Measurements from ENCODE around the gene RBL2.
"Not testable (repeated sequence)": the region's sequence is repeated elsewhere in the genome, so short reads cannot be mapped to it uniquely, and the experiment has no call there.

The RBL2 gene

DNA sequence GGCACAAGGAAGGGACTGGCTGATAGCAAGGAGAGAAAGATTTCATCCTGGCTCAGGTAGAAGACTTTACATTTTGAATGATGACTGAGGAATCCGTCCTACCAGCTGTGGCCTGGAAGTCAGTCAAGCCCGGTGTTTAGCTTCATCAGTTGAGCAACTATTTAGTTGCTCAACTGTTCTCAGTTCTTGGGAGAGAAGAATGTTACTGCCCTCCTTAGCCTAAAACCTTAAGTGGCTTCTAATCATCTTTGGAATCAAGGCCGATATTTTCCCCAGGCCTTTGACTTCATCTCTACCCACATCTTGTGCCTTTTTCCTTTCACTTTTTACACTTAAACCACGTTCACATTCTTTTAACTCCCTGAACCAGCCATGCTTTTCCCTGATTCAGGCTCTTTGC is 17.3 kb upstream of the RBL2 start:
- peak; percentile 40 to 56 for DNase-seq (ENCODE audit: low read depth in 2 of 2)
- no peak overlapping the region for H3K4me3 ChIP-seq (replicated peaks in 1 of 2; ENCODE audit: low read depth in 2 of 2, low read length in 2 of 2)
- TF ChIP-seq, protein P1, sequence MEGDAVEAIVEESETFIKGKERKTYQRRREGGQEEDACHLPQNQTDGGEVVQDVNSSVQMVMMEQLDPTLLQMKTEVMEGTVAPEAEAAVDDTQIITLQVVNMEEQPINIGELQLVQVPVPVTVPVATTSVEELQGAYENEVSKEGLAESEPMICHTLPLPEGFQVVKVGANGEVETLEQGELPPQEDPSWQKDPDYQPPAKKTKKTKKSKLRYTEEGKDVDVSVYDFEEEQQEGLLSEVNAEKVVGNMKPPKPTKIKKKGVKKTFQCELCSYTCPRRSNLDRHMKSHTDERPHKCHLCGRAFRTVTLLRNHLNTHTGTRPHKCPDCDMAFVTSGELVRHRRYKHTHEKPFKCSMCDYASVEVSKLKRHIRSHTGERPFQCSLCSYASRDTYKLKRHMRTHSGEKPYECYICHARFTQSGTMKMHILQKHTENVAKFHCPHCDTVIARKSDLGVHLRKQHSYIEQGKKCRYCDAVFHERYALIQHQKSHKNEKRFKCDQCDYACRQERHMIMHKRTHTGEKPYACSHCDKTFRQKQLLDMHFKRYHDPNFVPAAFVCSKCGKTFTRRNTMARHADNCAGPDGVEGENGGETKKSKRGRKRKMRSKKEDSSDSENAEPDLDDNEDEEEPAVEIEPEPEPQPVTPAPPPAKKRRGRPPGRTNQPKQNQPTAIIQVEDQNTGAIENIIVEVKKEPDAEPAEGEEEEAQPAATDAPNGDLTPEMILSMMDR (IDR thresholded peaks at IDR 0.05; ENCODE audit: low read depth, low read length), result no peak

DNA sequence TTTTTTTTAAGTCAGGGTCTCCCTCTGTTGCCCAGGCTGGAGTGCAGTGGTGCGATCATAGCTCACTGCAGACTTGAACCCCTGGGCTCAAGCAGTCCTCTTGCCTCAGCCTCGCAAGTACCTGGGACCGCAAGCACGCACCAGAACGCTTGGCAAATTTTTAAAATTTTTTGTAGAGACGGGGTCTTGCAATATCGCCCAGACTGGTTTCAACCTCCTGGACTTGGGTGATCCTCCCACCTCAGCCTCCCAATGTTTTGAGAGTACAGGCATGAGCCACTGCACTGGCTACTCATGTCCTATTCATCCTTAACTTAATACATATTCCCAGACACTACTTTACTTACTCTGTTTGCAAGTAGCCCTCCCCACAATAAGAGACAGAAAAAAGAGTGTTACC is 16.3 kb upstream of the RBL2 start:
- TF ChIP-seq, protein P1 (IDR thresholded peaks at IDR 0.05; ENCODE audit: low read depth, low read length), result no peak
- H3K4me3 ChIP-seq (replicated peaks in 1 of 2; ENCODE audit: low read depth in 2 of 2, low read length in 2 of 2), result no peak overlapping the region
- no peak for DNase-seq (ENCODE audit: low read depth in 2 of 2)

DNA sequence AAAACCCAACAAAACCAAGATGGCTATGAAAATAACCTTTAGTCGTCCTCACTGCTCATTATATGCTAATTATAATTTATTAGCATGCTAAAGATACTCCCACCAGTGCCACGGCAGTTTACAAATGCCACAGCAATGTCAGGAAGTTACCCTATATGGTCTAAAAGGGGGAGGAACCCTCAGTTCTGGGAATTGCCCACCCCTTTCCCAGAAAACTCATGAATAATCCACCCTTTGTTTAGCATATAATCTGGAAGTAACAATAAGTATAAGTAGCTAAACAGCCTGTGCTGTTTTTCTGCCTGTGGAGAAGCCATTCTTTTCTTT is 14.9 kb upstream of the RBL2 start:
- DNase-seq (ENCODE audit: low read depth in 2 of 2); H3K4me3 ChIP-seq (replicated peaks in 1 of 2; ENCODE audit: low read depth in 2 of 2, low read length in 2 of 2): not testable (repeated sequence)

DNA sequence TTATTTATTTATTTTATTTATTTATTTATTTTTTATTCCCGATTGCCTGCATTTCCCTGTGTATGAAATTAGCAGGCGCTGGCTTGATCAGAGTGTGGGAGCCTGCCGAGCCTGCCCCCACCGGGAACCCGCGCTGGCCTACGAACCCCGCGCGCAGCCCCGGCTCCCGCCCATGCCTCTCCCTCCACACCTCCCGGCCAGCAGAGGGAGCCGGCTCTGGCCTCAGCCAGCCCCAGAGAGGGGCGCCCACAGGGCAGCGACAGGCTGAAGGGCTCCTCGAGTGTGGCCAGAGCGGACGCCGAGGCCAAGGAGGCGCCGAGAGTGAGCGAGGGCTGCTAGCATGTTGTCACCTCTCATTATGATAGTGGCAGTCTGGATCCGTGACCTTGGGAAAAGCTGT is 13.0 kb upstream of the RBL2 start:
- TF ChIP-seq, protein P1 (IDR thresholded peaks at IDR 0.05; ENCODE audit: low read depth, low read length), result no peak
- DNase-seq (ENCODE audit: low read depth in 2 of 2), result no peak
- no peak overlapping the region for H3K4me3 ChIP-seq (replicated peaks in 1 of 2; ENCODE audit: low read depth in 2 of 2, low read length in 2 of 2)

DNA sequence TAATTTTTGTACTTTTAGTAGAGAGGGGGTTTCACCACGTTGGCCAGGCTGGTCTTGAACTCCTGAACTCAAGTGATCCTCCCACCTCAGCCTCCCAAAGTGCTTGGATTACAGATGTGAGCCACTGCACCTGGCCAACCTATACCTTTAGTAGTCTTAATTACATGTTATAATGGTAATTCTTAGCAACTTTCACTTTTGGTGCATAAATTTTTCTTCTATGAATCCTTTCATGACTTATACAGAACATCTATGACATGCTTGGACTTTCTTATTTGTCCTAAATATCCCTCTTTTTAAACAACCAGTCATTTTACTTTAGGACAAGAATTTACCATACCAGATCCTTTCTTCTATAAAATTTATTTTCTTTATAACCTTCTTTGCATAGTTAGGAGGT is 10.3 kb upstream of the RBL2 start:
- H3K4me3 ChIP-seq (replicated peaks in 1 of 2; ENCODE audit: low read depth in 2 of 2, low read length in 2 of 2); DNase-seq (ENCODE audit: low read depth in 2 of 2): not testable (repeated sequence)

DNA sequence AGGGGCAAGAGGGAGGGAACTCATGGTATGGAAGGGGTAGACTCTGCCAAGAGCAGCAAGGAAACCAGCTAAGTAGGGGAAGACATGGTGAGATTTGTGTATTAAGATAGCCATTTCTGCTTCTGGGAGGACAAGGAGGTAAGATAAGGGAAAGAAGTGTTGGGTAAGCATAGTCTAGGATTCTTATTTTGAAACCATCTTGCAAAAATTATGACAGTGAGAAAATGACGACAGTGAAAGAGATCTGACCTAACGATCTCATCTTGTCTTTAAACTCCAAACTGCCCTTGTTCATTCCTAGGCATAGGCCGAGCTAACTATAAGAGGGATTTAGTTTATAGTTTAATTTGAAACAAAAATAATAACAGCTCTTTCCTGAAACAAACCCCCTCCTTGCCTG is 5.6 kb upstream of the RBL2 start:
- no peak for DNase-seq (ENCODE audit: low read depth in 2 of 2)
- TF ChIP-seq, protein P1 (IDR thresholded peaks at IDR 0.05; ENCODE audit: low read depth, low read length), result no peak
- no peak overlapping the region for H3K4me3 ChIP-seq (replicated peaks in 1 of 2; ENCODE audit: low read depth in 2 of 2, low read length in 2 of 2)

DNA sequence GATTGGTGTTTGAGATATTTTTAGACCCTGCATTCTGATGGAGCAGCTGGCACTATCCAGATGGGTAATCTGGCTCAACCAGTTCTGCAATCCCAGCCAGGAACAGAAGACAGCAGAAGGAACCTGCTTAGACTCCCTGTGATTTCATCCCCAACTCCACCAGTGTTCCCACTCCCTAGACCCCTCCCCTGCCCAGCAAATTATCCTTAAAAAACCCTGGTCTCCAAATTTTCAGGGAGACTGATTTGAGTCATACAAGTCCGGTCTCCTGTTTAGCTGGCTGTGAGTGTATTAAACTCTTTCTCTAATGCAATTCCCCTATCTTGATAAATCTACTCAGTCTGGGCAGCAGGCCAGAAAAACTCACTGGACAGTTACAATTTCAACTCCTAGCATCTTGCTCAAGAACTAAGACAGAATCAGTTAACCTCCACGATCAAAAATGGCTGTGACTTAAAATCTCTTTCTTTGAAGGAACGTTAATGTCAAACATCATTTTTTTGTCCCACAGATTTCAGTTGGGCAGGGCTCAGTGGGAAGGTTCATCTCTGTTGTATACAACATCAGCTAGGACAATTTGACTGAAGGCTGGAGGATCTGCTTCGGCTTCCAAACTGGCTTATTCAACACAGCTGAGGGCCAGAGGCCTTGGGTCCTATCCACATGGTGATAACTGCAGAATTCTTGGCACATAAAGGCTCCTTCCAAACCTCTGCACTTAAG is 4.9 kb upstream of the RBL2 start:
- DNase-seq (ENCODE audit: low read depth in 2 of 2), result peak; percentile 64 to 77
- H3K4me3 ChIP-seq (replicated peaks in 1 of 2; ENCODE audit: low read depth in 2 of 2, low read length in 2 of 2), result no peak overlapping the region
- TF ChIP-seq, protein P1 (IDR thresholded peaks at IDR 0.05; ENCODE audit: low read depth, low read length), result no peak

DNA sequence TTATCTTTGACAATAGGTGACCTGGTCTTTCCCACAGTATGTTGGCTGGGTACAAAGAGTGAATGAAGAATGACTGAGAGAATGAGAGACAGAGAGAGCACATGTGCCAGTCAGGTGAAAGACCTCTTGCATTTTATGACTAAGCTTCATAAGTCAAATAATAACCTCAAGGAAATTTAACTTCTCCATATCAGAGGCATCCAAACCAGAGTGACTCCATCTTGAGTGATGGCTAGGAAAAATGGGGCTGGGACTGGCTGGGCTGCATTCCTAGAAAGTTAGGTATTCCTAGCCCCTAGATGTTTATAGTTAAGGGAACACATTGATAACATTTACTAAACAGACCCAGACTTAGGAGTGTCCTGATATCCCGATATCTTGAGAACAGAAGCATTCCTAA is 3.9 kb upstream of the RBL2 start:
- TF ChIP-seq, protein P1 (IDR thresholded peaks at IDR 0.05; ENCODE audit: low read depth, low read length), result no peak
- DNase-seq (ENCODE audit: low read depth in 2 of 2), result no peak
- H3K4me3 ChIP-seq (replicated peaks in 1 of 2; ENCODE audit: low read depth in 2 of 2, low read length in 2 of 2), result no peak overlapping the region

All from cardiac fibroblast (primary cell).